ENCODE measurements around the gene PPP1R12C. TPM values are rescaled to one million over a fixed set of nuclear protein-coding genes. Genes with fewer than 3 reads are reported as not detected.

The PPP1R12C gene
- total RNA-seq, 1 experiment from 2014 or later = 76.4 TPM

- intact Hi-C loops (cut with micrococcal nuclease) = no loop called here
- ChIA-PET POLR2A (no interaction called here), CTCF (no interaction called here)
- H3K27ac Mint-ChIP-seq (ENCODE audit: low read depth, unreplicated experiment) = no peak overlapping the region
- no peaks in the 10 kb centered on the region for H3K9me3 Mint-ChIP-seq (ENCODE audit: unreplicated experiment)
- no peak for DNase-seq (ENCODE audit: unreplicated experiment)
- H3K36me3 Mint-ChIP-seq (ENCODE audit: insufficient read depth, unreplicated experiment) = peaks cover 69% of the 10 kb centered on the region
- no TSS peak for BruUV-seq (replicated peaks)
- no peaks in the 10 kb centered on the region for H3K27me3 Mint-ChIP-seq (ENCODE audit: insufficient read depth, unreplicated experiment)
- TF ChIP-seq CTCF (IDR thresholded peaks at IDR 0.05; ENCODE audit: unreplicated experiment) = no peak
- no peak overlapping the region for H3K4me3 Mint-ChIP-seq (ENCODE audit: unreplicated experiment)
- H3K4me1 Mint-ChIP-seq (ENCODE audit: insufficient read depth, unreplicated experiment) = no peaks in the 10 kb centered on the region
These were observed 74.7 kb downstream of the PPP1R12C start for GRCh38 chr19:55042688-55043087.

GRCh38 chr19:55042344-55042678, 75.1 kb downstream of the PPP1R12C start:
- no peak for DNase-seq (ENCODE audit: unreplicated experiment)
- H3K27ac Mint-ChIP-seq (ENCODE audit: low read depth, unreplicated experiment) = no peak overlapping the region
- BruUV-seq (replicated peaks) = no TSS peak
- H3K27me3 Mint-ChIP-seq (ENCODE audit: insufficient read depth, unreplicated experiment) = no peaks in the 10 kb centered on the region
- intact Hi-C loops (cut with micrococcal nuclease) = no loop called here
- peaks cover 66% of the 10 kb centered on the region for H3K36me3 Mint-ChIP-seq (ENCODE audit: insufficient read depth, unreplicated experiment)
- no peaks in the 10 kb centered on the region for H3K9me3 Mint-ChIP-seq (ENCODE audit: unreplicated experiment)
- H3K4me1 Mint-ChIP-seq (ENCODE audit: insufficient read depth, unreplicated experiment) = no peaks in the 10 kb centered on the region
- POLR2A ChIA-PET = no interaction called here
- H3K4me3 Mint-ChIP-seq (ENCODE audit: unreplicated experiment) = no peak overlapping the region
- TF ChIP-seq CTCF (IDR thresholded peaks at IDR 0.05; ENCODE audit: unreplicated experiment) = no peak
- CTCF ChIA-PET = no interaction called here

- ChIA-PET CTCF (no interaction called here), POLR2A (no interaction called here)
- Mint-ChIP-seq H3K9me3 (ENCODE audit: unreplicated experiment) (no peaks in the 10 kb centered on the region), H3K36me3 (ENCODE audit: insufficient read depth, unreplicated experiment) (peaks cover 60% of the 10 kb centered on the region), H3K4me3 (ENCODE audit: unreplicated experiment) (no peak overlapping the region), H3K4me1 (ENCODE audit: insufficient read depth, unreplicated experiment) (no peaks in the 10 kb centered on the region), H3K27ac (ENCODE audit: low read depth, unreplicated experiment) (no peak overlapping the region), H3K27me3 (ENCODE audit: insufficient read depth, unreplicated experiment) (no peaks in the 10 kb centered on the region)
- BruUV-seq (replicated peaks) = no TSS peak
- TF ChIP-seq CTCF (IDR thresholded peaks at IDR 0.05; ENCODE audit: unreplicated experiment) = no peak
- DNase-seq (ENCODE audit: unreplicated experiment) = no peak
- intact Hi-C loops (cut with micrococcal nuclease) = no loop called here
These were observed 75.7 kb downstream of the PPP1R12C start for GRCh38 chr19:55041627-55042343.

GRCh38 chr19:55041244-55041626, 76.2 kb downstream of the PPP1R12C start:
- no peak for TF ChIP-seq CTCF (IDR thresholded peaks at IDR 0.05; ENCODE audit: unreplicated experiment)
- Mint-ChIP-seq H3K4me1 (ENCODE audit: insufficient read depth, unreplicated experiment) (no peaks in the 10 kb centered on the region), H3K9me3 (ENCODE audit: unreplicated experiment) (no peaks in the 10 kb centered on the region), H3K36me3 (ENCODE audit: insufficient read depth, unreplicated experiment) (peaks cover 57% of the 10 kb centered on the region), H3K27ac (ENCODE audit: low read depth, unreplicated experiment) (no peak overlapping the region), H3K27me3 (ENCODE audit: insufficient read depth, unreplicated experiment) (no peaks in the 10 kb centered on the region), H3K4me3 (ENCODE audit: unreplicated experiment) (no peak overlapping the region)
- ChIA-PET POLR2A (no interaction called here), CTCF (no interaction called here)
- intact Hi-C loops (cut with micrococcal nuclease) = no loop called here
- no peak for DNase-seq (ENCODE audit: unreplicated experiment)
- BruUV-seq (replicated peaks) = no TSS peak

Small RNAs within 50 kb of the gene (microRNA-seq; reads per million reads assigned to microRNA genes)
- gene MIR7975 = not detected

Other genes with a start within 250 kb of the PPP1R12C start
- gene FCAR, start 243.4 kb downstream of the PPP1R12C start, total RNA-seq (2022) = not detected in 2 replicates
- not detected in 2 replicates for gene NCR1, start 211.5 kb downstream of the PPP1R12C start, total RNA-seq (2022)
- gene NLRP7, start 170.1 kb downstream of the PPP1R12C start, total RNA-seq (2022) = not detected in 2 replicates
- not detected in 2 replicates for gene NLRP2, start 151.3 kb downstream of the PPP1R12C start, total RNA-seq (2022)
- 0.27 TPM in 1 of 2 replicates, not detected in the other for gene GP6, start 79.4 kb downstream of the PPP1R12C start, total RNA-seq (2022)
- gene RDH13, start 54.5 kb downstream of the PPP1R12C start, total RNA-seq (2022) = 20.2 and 25.8 TPM in 2 replicates
- gene EPS8L1, start 41.8 kb downstream of the PPP1R12C start, total RNA-seq (2022) = 9.9 and 17.9 TPM in 2 replicates
- 32.3 and 46.8 TPM in 2 replicates for gene TNNT1, start 31.6 kb upstream of the PPP1R12C start, total RNA-seq (2022)
- 0.89 TPM in 1 of 2 replicates, not detected in the other for gene TNNI3, start 40.1 kb upstream of the PPP1R12C start, total RNA-seq (2022)
- gene DNAAF3, start 49.0 kb upstream of the PPP1R12C start, total RNA-seq (2022) = 3.9 and 4.9 TPM in 2 replicates
- gene SYT5, start 62.7 kb upstream of the PPP1R12C start, total RNA-seq (2022) = not detected in 2 replicates
- 0.56 and 2.3 TPM in 2 replicates for gene PTPRH, start 91.9 kb upstream of the PPP1R12C start, total RNA-seq (2022)
- 4.2 and 4.7 TPM in 2 replicates for gene TMEM86B, start 111.1 kb upstream of the PPP1R12C start, total RNA-seq (2022)
- 70.6 and 78.9 TPM in 2 replicates for gene PPP6R1, start 141.4 kb upstream of the PPP1R12C start, total RNA-seq (2022)
- 49.2 and 53.1 TPM in 2 replicates for gene HSPBP1, start 162.5 kb upstream of the PPP1R12C start, total RNA-seq (2022)
- gene BRSK1, start 166.4 kb upstream of the PPP1R12C start, total RNA-seq (2022) = 3.8 and 5.1 TPM in 2 replicates
- gene TMEM150B, start 207.7 kb upstream of the PPP1R12C start, total RNA-seq (2022) = not detected in 2 replicates
- 12.9 and 16.8 TPM in 2 replicates for gene KMT5C, start 222.2 kb upstream of the PPP1R12C start, total RNA-seq (2022)
- gene COX6B2, start 237.1 kb upstream of the PPP1R12C start, total RNA-seq (2022) = 0.33 and 0.93 TPM in 2 replicates
- gene GARIN5B, start 245.6 kb upstream of the PPP1R12C start, total RNA-seq (2022) = not detected in 2 replicates